Lower lobe of right lung (tissue), 2 donors: ENCODE results near the gene NPIPB8. TPM values are rescaled to one million over a fixed set of nuclear protein-coding genes. Genes with fewer than 3 reads are reported as not detected.
"Not testable (repeated sequence)": the region's sequence is repeated elsewhere in the genome, so short reads cannot be mapped to it uniquely, and the experiment has no call there.

Experiments used
- ATAC-seq, 2 donors: fragments of 200-7000 bp; cut with Tn5 transposase; one replicate each; pipeline ENCODE4 v1.9.1; 2020 to 2022; ENCODE audit warnings: mild to moderate bottlenecking in 2 of 2, moderate library complexity in 2 of 2
- DNase-seq: peaks from one replicate; pipeline ENCODE4 v3.0.0-alpha.2; 2020
- H3K27ac ChIP-seq: fragments of 200-600 bp; one replicate; pipeline ENCODE4 v1.8.0; 2022
- H3K27me3 ChIP-seq: fragments of 200-600 bp; one replicate; pipeline ENCODE4 v1.8.0; 2022; ENCODE audit warnings: low read depth
- H3K36me3 ChIP-seq: fragments of 200-600 bp; one replicate; pipeline ENCODE4 v1.8.0; 2022; ENCODE audit warnings: mild to moderate bottlenecking
- H3K4me1 ChIP-seq: fragments of 200-600 bp; one replicate; pipeline ENCODE4 v1.8.0; 2022
- H3K4me3 ChIP-seq: fragments of 200-600 bp; one replicate; pipeline ENCODE4 v1.8.0; 2022; ENCODE audit warnings: mild to moderate bottlenecking
- H3K9me3 ChIP-seq: fragments of 200-600 bp; one replicate; pipeline ENCODE4 v1.8.0; 2022
- intact Hi-C: fragments of 100-400 bp; cut with DNase I; formaldehyde crosslinking; loops from one replicate; pipeline ENCODE4 v1.11.0; 2022
- total RNA-seq: library from RNA; stranded (reverse); fragmentation: NEBNext Ultra II Directional; extraction: Animal tissue kit (Norgen Biotek cat#: 25700); gene quantifications from one replicate; pipeline ENCODE4 v1.2.1, GENCODE V29; 2021
- TF ChIP-seq, protein P1 (sequence below): fragments of 200-600 bp; IDR thresholded peaks from one replicate; pipeline ENCODE4 v1.8.0; 2022; ENCODE audit warnings: antibody characterized with exemption, mild to moderate bottlenecking
- donor health status: DM: no; HTN: yes; CAD: no; lungs with severe emphysema.

Gene NPIPB8
- total RNA-seq, 1 donor from 2014 or later = 2.7 TPM

DNA sequence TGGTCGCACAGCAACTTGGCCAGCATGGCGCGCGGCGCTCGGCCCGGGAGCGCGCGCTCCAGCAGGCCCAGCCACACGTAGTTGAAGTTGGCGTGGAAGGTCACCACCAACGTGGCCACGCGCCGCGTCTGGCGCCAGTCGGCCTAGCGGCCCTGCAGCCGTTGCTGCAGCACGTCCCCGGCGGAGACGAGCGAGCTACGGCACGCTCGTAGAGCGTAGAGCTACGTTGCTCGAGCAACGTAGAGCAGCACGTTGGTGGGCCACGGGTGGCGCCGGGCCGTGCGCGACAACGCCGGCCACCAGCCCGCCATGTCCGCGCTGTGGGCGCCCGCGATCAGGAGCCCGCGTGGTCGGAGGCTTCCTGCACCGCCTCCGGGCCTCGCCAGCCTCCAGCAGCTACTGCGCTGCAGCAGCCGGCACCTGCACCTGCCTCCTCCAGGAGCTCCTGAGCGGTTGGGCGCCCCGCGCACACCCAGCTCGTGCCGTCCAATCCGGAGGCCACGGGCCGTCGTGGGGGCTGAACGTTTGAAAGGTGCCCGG is 14.6 kb upstream of the NPIPB8 start:
- peak; percentile 95 to 97 for ATAC-seq
- peak overlapping the region; percentile 67 for H3K27ac ChIP-seq
- no peaks in the 10 kb centered on the region for H3K27me3 ChIP-seq
- peak; percentile 79 for DNase-seq
- intact Hi-C loops = no loop called here
- peaks cover 10% of the 10 kb centered on the region for H3K4me1 ChIP-seq
- no peaks in the 10 kb centered on the region for H3K9me3 ChIP-seq
- peaks cover 5% of the 10 kb centered on the region for H3K36me3 ChIP-seq
- TF ChIP-seq, protein P1, sequence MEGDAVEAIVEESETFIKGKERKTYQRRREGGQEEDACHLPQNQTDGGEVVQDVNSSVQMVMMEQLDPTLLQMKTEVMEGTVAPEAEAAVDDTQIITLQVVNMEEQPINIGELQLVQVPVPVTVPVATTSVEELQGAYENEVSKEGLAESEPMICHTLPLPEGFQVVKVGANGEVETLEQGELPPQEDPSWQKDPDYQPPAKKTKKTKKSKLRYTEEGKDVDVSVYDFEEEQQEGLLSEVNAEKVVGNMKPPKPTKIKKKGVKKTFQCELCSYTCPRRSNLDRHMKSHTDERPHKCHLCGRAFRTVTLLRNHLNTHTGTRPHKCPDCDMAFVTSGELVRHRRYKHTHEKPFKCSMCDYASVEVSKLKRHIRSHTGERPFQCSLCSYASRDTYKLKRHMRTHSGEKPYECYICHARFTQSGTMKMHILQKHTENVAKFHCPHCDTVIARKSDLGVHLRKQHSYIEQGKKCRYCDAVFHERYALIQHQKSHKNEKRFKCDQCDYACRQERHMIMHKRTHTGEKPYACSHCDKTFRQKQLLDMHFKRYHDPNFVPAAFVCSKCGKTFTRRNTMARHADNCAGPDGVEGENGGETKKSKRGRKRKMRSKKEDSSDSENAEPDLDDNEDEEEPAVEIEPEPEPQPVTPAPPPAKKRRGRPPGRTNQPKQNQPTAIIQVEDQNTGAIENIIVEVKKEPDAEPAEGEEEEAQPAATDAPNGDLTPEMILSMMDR = no peak
- H3K4me3 ChIP-seq = peak overlapping the region; percentile 62

DNA sequence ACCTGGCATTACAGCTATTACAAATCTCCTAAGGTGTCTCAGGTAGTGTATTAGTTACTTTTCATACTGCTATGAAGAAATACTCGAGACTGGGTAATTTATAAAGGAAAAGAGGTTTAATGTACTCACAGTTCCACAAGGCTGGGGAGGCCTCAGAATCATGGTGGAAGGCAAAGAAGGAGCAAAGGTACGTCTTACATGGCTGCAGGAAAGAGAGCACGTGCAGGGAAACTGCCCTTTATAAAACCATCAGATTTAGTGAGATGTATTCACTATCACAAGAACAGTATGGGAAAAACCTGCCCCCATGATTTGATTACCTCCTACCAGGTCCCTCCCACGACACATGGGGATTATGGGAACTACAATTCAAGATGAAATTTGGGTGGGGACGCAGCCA is 7.0 kb upstream of the NPIPB8 start:
- H3K27ac ChIP-seq, intact Hi-C loops, H3K27me3 ChIP-seq, H3K36me3 ChIP-seq, ATAC-seq, H3K9me3 ChIP-seq, H3K4me1 ChIP-seq, DNase-seq, H3K4me3 ChIP-seq: not testable (repeated sequence)

DNA sequence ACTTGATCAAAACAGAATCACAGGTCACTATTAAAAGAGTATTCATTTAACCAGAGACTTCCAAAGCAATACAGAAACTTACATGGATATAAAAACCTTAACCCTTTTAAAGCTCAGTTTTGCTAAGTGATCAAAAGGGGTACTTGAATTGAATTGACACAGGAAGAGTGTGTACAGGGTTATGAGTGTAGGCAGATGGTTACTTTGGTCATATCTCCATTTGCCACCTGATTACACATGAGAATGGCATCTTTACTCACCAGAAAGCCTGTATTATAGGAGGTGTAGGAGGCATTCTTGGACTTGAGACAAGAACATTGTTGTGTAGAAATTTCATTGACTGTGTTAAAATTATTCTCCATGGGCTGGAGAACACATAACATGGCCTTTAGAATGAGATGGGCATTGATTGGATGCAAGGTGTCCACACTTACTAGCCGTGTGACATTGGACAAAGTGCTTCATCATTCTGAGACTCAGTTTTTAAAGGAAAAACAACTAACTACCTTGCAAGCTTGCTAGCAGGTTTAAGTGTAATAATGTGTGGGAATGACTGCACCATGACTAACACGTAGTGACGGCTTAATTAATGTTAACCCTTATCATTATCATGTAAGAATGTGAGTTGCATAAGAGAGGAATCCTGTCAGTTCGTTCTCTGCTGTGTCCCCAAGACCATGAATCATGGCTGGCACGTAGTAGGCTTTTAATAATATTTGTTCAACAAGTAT is 1.6 kb upstream of the NPIPB8 start:
- intact Hi-C loops, H3K27ac ChIP-seq, DNase-seq, H3K36me3 ChIP-seq, H3K4me3 ChIP-seq, H3K9me3 ChIP-seq, H3K27me3 ChIP-seq, ATAC-seq, H3K4me1 ChIP-seq: not testable (repeated sequence)

DNA sequence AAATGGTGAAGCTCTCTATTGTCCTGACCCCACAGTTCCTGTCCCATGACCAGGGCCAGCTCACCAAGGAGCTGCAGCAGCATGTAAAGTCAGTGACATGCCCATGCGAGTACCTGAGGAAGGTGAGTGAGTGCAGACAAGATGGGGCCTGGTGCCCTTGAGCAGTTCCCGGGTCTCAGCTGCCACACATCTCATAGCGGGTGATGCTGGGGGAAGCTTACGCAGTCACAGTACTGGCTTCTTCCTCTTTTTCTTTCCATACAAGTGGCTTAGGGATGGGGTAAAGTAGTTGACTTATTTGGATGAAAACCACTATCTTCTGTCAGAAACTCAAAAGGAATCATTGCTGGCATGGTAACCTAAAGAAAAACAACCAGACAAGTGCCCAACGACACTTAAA is 494 bp downstream of the NPIPB8 start:
- H3K4me3 ChIP-seq, H3K27me3 ChIP-seq, H3K27ac ChIP-seq, H3K9me3 ChIP-seq, H3K4me1 ChIP-seq, DNase-seq, ATAC-seq, H3K36me3 ChIP-seq, intact Hi-C loops: not testable (repeated sequence)

DNA sequence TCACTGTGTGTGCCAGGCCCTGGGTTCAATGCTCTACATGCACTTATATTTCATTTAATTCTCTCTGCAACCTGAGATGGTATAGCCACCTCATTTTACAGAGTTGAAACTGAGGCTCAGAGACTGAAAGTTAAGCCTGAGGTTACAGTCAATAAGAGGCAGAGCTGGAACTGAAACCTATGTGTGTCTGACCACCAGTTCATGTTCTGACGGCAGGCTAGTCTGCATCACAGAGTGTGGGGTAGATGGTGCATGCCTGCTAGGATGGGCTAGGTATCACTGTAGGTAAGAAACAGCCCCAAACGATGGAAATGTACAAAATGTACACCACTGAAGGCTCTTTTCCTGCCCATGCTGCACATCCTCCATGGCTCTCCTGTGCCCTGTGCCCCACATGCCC is 2.1 kb downstream of the NPIPB8 start:
- DNase-seq, ATAC-seq, H3K27me3 ChIP-seq, intact Hi-C loops, H3K4me1 ChIP-seq, H3K36me3 ChIP-seq, H3K9me3 ChIP-seq, H3K27ac ChIP-seq, H3K4me3 ChIP-seq: not testable (repeated sequence)

DNA sequence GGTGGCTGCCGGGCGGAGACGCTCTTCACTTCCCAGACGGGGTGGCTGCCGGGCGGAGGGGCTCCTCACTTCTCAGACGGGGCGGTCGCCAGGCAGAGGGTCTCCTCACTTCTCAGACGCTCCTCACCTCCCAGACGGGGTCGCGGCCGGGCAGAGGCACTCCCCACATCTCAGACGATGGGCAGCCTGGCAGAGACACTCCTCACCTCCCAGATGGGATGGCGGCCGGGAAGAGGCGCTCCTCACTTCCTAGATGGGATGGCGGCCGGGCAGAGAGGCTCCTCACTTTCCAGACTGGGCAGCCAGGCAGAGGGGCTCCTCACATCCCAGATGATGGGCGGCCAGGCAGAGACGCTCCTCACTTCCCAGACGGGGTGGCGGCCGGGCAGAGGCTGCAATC is 28.4 kb downstream of the NPIPB8 start:
- H3K4me1 ChIP-seq, H3K36me3 ChIP-seq, H3K27me3 ChIP-seq, H3K27ac ChIP-seq, H3K4me3 ChIP-seq, intact Hi-C loops, ATAC-seq, H3K9me3 ChIP-seq: not testable (repeated sequence)
- peak; percentile 23 for DNase-seq

DNA sequence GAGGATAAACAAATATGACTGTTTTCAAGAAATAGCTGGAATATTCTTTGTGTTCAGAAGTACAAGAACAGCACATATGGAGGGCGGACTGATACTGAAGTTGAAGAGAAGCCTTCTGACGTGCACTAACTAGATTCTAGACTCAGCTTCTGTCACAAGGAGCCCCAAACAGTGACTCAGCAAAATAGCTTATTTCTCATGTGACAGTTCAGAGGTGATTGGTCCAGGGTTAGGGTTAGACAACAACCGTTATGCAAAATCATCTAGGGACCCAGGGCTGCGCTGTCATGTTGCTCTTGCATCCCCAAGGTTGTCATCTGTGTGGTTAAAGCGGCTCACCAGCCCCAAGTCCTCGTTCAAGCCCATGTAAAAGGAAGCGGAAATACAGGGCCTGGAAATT is 29.6 kb downstream of the NPIPB8 start:
- intact Hi-C loops, H3K36me3 ChIP-seq, H3K27ac ChIP-seq, H3K4me1 ChIP-seq, H3K4me3 ChIP-seq, DNase-seq, H3K9me3 ChIP-seq, H3K27me3 ChIP-seq: not testable (repeated sequence)
- ATAC-seq = peak; percentile 32 to 36

DNA sequence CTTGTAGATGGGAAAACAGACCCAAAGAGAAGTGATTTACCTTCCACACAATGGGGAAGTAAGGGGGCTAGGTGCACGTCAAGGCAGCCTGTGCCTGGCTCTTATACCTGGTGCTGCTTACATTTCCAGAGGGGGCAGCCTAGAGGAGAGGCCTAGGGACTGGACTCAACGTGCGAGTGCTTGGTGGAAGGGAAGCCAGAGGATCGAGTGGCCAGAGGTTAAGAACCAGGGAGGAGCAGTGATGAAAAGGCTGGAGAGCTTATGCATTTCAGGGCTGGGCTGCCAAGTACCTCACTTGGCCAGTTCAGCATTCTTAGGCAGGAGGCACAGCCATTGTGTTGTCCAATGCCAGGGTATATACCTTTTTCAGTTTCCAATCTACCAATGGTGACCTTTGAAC is 30.3 kb downstream of the NPIPB8 start:
- H3K27me3 ChIP-seq, H3K4me3 ChIP-seq, H3K4me1 ChIP-seq, H3K27ac ChIP-seq, H3K9me3 ChIP-seq, intact Hi-C loops, H3K36me3 ChIP-seq, DNase-seq: not testable (repeated sequence)
- ATAC-seq = peak; percentile 47 to 64

DNA sequence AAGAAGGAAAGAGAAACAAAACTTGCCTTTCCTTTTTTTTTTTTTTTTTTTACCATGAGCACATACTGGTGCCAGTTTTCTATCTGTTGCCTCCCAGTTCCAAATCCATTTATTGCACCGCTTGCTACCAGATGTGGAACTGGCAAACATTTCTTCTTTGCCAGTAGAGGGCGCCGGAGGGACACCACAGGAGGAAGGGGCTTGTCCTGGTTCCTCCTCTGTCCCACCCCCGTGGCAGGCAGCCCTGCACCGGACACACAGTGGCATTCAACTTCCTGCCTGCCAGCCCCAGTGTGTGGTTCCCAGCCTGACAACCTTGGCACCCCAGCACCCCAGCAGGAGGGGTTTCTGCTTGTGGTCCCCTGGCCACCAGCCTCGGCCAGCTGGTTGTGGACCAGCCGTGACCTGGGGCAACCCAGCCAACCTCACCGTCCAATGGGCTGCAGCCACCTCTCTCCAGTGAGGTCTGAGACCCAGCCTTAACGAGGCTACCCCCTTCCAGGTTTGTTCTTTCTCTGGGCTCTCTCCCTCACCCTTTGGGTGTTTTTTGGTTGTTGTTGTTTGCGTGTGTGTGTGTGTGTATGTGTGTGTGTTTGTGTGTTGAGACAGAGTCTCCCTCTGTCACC is 50.6 kb downstream of the NPIPB8 start:
- DNase-seq, H3K36me3 ChIP-seq, H3K4me1 ChIP-seq, H3K4me3 ChIP-seq, H3K9me3 ChIP-seq, intact Hi-C loops, H3K27me3 ChIP-seq, H3K27ac ChIP-seq: not testable (repeated sequence)
- peak; percentile 97 to 99 for ATAC-seq

DNA sequence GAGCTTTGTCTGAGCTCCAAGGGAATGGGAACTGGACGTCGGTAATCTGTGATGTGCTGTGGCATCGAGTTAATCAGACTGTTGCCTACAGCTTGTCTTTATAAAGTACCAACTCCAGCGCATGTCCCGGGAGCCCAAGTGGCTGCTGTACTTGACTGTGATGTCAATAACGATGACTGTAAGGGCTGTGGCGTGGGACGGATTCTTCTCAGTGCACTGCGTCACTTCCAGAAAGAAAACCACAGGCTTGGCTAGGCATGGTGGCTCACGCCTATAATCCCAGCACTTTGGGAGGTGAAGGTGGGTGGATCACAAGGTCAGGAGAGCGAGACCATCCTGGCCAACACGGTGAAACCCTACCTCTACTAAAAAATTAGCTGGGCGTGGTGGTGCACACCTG is 51.6 kb downstream of the NPIPB8 start:
- H3K27ac ChIP-seq, H3K27me3 ChIP-seq, ATAC-seq, DNase-seq, H3K4me1 ChIP-seq, H3K9me3 ChIP-seq, intact Hi-C loops, H3K36me3 ChIP-seq, H3K4me3 ChIP-seq: not testable (repeated sequence)

DNA sequence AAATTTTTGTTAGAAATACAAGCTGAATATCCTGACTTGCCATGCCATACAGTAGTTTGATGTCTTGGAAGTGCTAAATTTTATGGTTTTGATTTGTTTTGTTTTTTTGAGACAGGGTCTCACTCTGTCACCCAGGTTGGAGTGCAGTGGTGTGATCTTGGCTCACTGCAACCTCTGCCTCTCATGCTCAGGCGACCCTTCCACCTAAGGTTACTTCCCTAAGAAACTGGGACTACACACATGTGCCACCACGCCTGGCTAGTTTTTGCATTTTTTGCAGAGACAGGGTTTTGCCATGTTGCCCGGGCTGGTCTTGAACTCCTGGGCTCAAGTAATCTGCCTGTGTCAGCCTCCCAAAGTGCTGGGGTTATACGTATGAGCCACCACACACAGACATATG is 53.9 kb downstream of the NPIPB8 start:
- intact Hi-C loops, H3K4me1 ChIP-seq, H3K9me3 ChIP-seq, H3K27me3 ChIP-seq, DNase-seq, ATAC-seq, H3K36me3 ChIP-seq, H3K27ac ChIP-seq, H3K4me3 ChIP-seq: not testable (repeated sequence)

DNA sequence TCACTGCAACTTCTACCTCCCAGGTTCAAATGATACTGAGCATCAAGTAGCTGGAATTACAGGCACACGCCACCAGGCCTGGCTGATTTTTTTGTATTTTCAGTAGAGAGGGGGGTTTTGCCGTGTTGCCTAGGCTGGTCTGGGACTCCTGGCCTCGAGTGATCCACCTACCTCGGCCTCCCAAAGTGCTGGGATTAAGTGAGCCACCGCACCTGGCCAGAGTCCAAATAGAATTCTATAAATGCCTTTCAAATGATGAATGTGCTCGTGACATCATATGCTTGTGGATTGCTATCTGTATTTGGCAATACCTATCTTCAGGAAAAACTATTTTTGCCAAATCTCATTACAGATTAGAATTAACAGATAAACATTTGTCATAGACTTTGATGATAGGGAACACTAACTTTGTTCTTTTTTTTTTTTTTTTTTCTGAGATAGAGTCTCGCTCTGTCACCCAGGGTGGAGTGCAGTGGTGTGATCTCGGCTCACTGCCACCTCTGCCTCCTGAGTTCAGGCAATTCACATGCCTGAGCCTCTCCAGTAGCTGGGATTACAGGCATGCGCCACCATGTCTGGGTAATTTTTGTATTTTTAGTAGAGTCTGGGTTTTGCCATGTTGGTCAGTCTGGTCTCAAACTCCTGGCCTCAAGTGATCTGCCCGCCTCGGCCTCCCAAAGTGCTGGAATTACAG is 55.5 kb downstream of the NPIPB8 start:
- H3K4me3 ChIP-seq, H3K9me3 ChIP-seq, H3K27me3 ChIP-seq, H3K27ac ChIP-seq, H3K4me1 ChIP-seq, H3K36me3 ChIP-seq, DNase-seq, intact Hi-C loops: not testable (repeated sequence)
- peak; percentile 41 to 71 for ATAC-seq
